Diencephalon (tissue), 1 donor: ENCODE data around the gene SPATA16. TPM values are rescaled to one million over a fixed set of nuclear protein-coding genes. Genes with fewer than 3 reads are reported as not detected.

Source experiments
- total RNA-seq: library from RNA; depleted of rRNA; stranded (reverse); fragments of >200 nt; gene quantifications from one replicate; pipeline ENCODE4 v1.2.3, GENCODE V29; 2014

Gene SPATA16, protein sequence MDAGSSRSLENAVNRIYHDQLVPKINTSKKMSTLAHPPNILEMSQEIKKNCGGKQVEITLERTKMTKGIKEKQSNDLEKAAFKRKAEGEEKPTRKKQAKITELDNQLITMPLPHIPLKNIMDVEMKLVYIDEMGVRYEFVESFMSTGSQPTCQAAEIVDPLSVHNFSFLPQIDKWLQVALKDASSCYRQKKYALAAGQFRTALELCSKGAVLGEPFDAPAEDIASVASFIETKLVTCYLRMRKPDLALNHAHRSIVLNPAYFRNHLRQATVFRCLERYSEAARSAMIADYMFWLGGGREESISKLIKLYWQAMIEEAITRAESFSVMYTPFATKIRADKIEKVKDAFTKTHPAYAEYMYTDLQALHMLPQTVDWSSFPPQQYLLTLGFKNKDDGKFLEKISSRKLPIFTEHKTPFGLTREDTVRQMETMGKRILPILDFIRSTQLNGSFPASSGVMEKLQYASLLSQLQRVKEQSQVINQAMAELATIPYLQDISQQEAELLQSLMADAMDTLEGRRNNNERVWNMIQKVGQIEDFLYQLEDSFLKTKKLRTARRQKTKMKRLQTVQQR
- not detected for total RNA-seq

DNA sequence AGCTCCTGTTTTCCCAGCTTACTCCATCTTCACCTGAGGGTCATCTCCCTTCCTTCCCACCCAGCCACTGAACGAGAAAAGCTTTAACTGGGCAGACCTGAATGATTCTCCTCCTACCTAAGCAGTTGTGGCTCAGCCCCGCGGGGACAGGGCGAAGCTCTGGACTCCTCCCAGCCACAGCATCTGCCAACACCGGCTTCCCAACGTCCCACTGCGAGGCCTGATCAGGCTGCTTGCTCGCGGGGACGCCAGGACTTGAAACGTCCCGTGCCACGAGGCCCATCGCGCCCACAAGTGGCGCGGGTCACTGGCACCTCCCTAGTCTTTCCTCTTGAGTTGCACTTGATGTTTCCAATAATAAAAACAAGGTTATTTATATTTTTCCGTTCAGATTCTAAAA is at the start of gene SPATA16:
Gene SPATA16, minus strand, starts transcription at position 250 of the 400 bp plus-strand sequence. CDS start 23,504 bp downstream, outside the sequence.

